ENCODE results near the gene BCL7A. TPM values are rescaled to one million over a fixed set of nuclear protein-coding genes. Genes with fewer than 3 reads are reported as not detected.

The BCL7A gene
- total RNA-seq, 1 experiment from 2014 or later, result 18.2 TPM

GRCh38 chr12:121976950-121977349 lies 44.7 kb upstream of the BCL7A start:
- Histone ChIP-seq H4K5ac (ENCODE audit: insufficient read length, low read depth, low read length) (no peak overlapping the region), H3K23ac (ENCODE audit: insufficient read length, low read depth, low read length) (no peak overlapping the region), H2BK15ac (ENCODE audit: low read depth, low read length) (no peak overlapping the region), H2BK5ac (ENCODE audit: insufficient read length, low read length) (no peak overlapping the region), H4K8ac (replicated peaks; ENCODE audit: insufficient read length, low read depth, low read length) (no peak overlapping the region), H2BK12ac (ENCODE audit: insufficient read length, low read depth, low read length) (no peak overlapping the region), H3K27me3 (ENCODE audit: insufficient read depth, low read length) (no peaks in the 10 kb centered on the region), H2AFZ (ENCODE audit: low read length) (no peak overlapping the region), H3K79me2 (ENCODE audit: insufficient read depth, low read length) (no peaks in the 10 kb centered on the region), H3K9ac (ENCODE audit: extremely low read depth, insufficient read length, low read length) (no peak overlapping the region), H3K14ac (ENCODE audit: insufficient read depth, low read length) (no peak overlapping the region), H4K91ac (ENCODE audit: insufficient read length, low read depth, low read length) (no peak overlapping the region), H3K23me2 (ENCODE audit: insufficient read length, low read depth, low read length, poor library complexity, severe bottlenecking) (no peaks in the 10 kb centered on the region), H2BK120ac (ENCODE audit: low read depth, low read length, poor library complexity, severe bottlenecking) (no peak overlapping the region), H4K20me1 (ENCODE audit: control insufficient read depth, insufficient read depth, insufficient read length) (no peaks in the 10 kb centered on the region), H3K79me1 (ENCODE audit: insufficient read depth, low read depth, low read length, poor library complexity, severe bottlenecking) (no peaks in the 10 kb centered on the region), H3K56ac (ENCODE audit: insufficient read length, low read depth, low read length) (no peak overlapping the region), H3K9me3 (ENCODE audit: control insufficient read depth, low read depth, low read length) (no peaks in the 10 kb centered on the region), H3K4ac (ENCODE audit: low read depth, low read length) (no peak overlapping the region), H3K4me2 (ENCODE audit: insufficient read depth, insufficient read length, low read length) (no peak overlapping the region), H2AK5ac (ENCODE audit: insufficient read length, low read length) (no peak overlapping the region), H3K18ac (ENCODE audit: insufficient read length, low read depth, low read length) (no peak overlapping the region), H3K4me1 (ENCODE audit: insufficient read depth, low read length) (no peaks in the 10 kb centered on the region; the same call in 1 of the 2 replicates), H2BK20ac (ENCODE audit: low read depth, low read length, poor library complexity, severe bottlenecking) (no peak overlapping the region), H3T11ph (ENCODE audit: low read length) (no peak overlapping the region), H3K27ac (ENCODE audit: insufficient read length, low read depth, low read length) (no peak overlapping the region)
- no CpG with 5 or more reads among the region's 5 CpGs for whole genome bisulfite sequencing (ENCODE audit: extremely low coverage, insufficient read length, low lambda C conversion rate)
- no peak for TF ChIP-seq CTCF (conservative IDR thresholded peaks at IDR 0.05)
- DNase-seq, result no peak
- Mint-ChIP-seq H3K27ac (no peak overlapping the region), H3K4me3 (no peak overlapping the region), H3K36me3 (ENCODE audit: insufficient read depth in 1 of 3, low read depth in 3 of 3) (peaks cover 6 to 17% (median 13%) of the 10 kb centered on the region in 3 experiments; a peak in 6 of 7 replicates), H3K9me3 (peaks cover 12 to 19% of the 10 kb centered on the region in 2 experiments), H3K4me1 (peaks cover 10 to 16% of the 10 kb centered on the region in 2 experiments), H3K27me3 (ENCODE audit: low read depth) (peaks cover 6% of the 10 kb centered on the region; the same call in 1 of the 2 replicates)

Data from H9 (cell line).